Uterus (tissue), 4 donors: Measurements from ENCODE around the gene SKA2. TPM values are rescaled to one million over a fixed set of nuclear protein-coding genes. Genes with fewer than 3 reads are reported as not detected.

ENCODE experiments used
- DNase-seq, 2 donors: peaks; one replicate each; pipeline ENCODE4 v3.0.0-alpha.2; 2019 to 2020
- H3K27ac ChIP-seq, 2 donors: fragments of 200-600 bp; sonication (generic); 1 replicate in 1 of 2; 2 replicates in 1 of 2; pipeline ENCODE4 v1.5.1; 2016 to 2018
- H3K27me3 ChIP-seq, 2 donors: fragments of 200-600 bp; sonication (generic); one replicate each; pipeline ENCODE4 v1.5.1; 2018 to 2019; ENCODE audit warnings: control low read depth in 1 of 2
- H3K36me3 ChIP-seq, 2 donors: fragments of 200-600 bp; sonication (generic); one replicate each; pipeline ENCODE4 v1.5.1; 2019; ENCODE audit warnings: control low read depth in 1 of 2
- H3K4me1 ChIP-seq, 2 donors: fragments of 200-600 bp; sonication (generic); one replicate each; pipeline ENCODE4 v1.5.1; 2018 to 2019; ENCODE audit warnings: control low read depth in 1 of 2
- H3K4me3 ChIP-seq, 2 donors: fragments of 200-600 bp; sonication (generic); 1 replicate in 1 of 2; 2 replicates in 1 of 2; pipeline ENCODE4 v1.5.1; 2018 to 2019; ENCODE audit warnings: mild to moderate bottlenecking in 1 of 2
- H3K9me3 ChIP-seq, 2 donors: fragments of 200-600 bp; sonication (generic); one replicate each; pipeline ENCODE4 v1.5.1; 2019; ENCODE audit warnings: control low read depth in 1 of 2
- POLR2A ChIP-seq, 2 donors: fragments of 450-650 bp; IDR thresholded peaks; one replicate each; pipeline ENCODE4 v1.6.1; 2016; ENCODE audit warnings: antibody characterized with exemption in 2 of 2, mild to moderate bottlenecking in 1 of 2, moderate library complexity in 1 of 2
- intact Hi-C: fragments of 100-400 bp; cut with DNase I; formaldehyde crosslinking; loops from one replicate; pipeline ENCODE4 v1.15.1; 2023; ENCODE audit warnings: low total_unique reads
- total RNA-seq, 4 donors: library from RNA; depleted of rRNA in 3 of 4; stranded (reverse); fragments of >200 nt in 3 of 4; gene quantifications; one replicate each; pipeline versions ENCODE4 v1.1.0 to v1.2.4, GENCODE V29; 2014 to 2023
- TF ChIP-seq, protein P1 (sequence below), 4 experiments: fragments of 200-600 bp in 2 of 4; fragments of 450-650 bp in 2 of 4; sonication (generic) in 2 of 4; IDR thresholded peaks; one replicate each; pipeline ENCODE4 v1.5.1; 2016 to 2019; ENCODE audit warnings: antibody characterized with exemption in 4 of 4, mild to moderate bottlenecking in 2 of 4, moderate library complexity in 1 of 4
- donor health status: DM: yes; HTN: yes; CAD: no.

The SKA2 gene
- total RNA-seq, 4 donors from 2014 or later, result 20.6 to 99.8 (median 33.0) TPM

DNA sequence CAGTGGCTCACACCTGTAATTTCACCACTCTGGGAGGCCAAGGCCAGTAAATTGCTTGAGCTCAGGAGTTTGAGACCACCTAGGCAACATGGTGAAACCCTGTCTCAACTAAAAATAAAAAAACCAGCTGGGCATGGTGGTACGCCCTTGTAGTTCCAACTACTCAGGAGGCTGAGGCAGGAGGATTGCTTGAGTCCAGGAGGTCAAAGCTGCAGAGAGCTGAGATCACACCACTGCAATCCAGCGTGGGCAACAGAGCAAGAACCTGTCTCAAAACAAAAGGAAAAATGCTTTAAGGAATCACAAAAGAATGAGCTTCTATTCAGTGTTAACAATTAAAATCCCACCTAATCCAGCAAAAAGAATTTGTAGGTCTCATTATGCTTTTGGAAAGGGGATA is 6.5 kb upstream of the SKA2 start:
- no peak for TF ChIP-seq POLR2A (IDR thresholded peaks at IDR 0.05)
- TF ChIP-seq, protein P1, sequence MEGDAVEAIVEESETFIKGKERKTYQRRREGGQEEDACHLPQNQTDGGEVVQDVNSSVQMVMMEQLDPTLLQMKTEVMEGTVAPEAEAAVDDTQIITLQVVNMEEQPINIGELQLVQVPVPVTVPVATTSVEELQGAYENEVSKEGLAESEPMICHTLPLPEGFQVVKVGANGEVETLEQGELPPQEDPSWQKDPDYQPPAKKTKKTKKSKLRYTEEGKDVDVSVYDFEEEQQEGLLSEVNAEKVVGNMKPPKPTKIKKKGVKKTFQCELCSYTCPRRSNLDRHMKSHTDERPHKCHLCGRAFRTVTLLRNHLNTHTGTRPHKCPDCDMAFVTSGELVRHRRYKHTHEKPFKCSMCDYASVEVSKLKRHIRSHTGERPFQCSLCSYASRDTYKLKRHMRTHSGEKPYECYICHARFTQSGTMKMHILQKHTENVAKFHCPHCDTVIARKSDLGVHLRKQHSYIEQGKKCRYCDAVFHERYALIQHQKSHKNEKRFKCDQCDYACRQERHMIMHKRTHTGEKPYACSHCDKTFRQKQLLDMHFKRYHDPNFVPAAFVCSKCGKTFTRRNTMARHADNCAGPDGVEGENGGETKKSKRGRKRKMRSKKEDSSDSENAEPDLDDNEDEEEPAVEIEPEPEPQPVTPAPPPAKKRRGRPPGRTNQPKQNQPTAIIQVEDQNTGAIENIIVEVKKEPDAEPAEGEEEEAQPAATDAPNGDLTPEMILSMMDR (IDR thresholded peaks at IDR 0.05), result no peak
- no peaks in the 10 kb centered on the region for H3K27me3 ChIP-seq
- intact Hi-C loops, result no loop called here

DNA sequence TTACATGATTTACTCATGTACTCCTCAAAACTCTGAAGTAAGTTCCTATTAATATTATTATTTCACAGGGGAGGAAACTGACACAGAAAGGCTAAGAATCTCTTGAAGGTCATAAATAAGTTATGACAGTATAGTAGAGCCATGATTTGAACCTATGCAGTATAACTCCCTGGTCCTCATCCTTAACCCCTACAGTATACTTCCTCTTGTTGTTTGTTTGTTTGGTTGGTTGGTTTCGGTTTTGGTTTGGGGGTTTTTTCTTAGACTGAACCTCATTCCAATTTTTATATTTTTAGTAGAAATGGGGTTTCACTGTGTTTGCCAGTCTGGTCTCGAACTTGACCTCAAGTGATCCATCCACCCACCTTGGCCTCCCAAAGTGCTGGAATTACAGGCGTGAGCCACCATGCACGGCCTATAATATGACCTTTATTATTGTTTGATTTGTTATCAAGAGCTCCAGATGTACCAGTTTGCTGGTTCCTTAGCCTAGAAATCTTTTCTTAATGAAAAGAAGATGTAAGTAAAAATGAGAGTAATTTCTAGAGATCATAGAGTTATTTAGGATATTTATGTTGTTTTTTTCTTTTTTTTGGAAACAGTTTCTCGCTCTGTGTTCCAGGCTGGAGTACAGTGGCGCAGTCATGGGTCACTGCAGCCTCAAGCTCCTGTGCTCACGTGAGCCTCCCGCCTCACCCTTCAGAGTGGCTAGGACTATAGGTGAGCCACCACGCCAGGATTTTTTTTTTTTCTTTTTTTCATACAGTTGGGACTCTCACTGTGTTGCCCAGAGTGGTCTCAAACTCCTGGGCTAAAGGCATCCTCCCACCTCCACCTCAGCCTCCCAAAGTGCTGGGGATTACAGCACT is 5.4 kb upstream of the SKA2 start:
- DNase-seq, result no peak
- TF ChIP-seq POLR2A (IDR thresholded peaks at IDR 0.05), result no peak
- TF ChIP-seq, protein P1 (IDR thresholded peaks at IDR 0.05), result no peak
- H3K4me3 ChIP-seq, result no peak overlapping the region
- H3K9me3 ChIP-seq, result no peaks in the 10 kb centered on the region
- H3K27ac ChIP-seq, result no peak overlapping the region
- intact Hi-C loops, result no loop called here
- H3K4me1 ChIP-seq, result no peaks in the 10 kb centered on the region
- no peaks in the 10 kb centered on the region for H3K36me3 ChIP-seq
- no peaks in the 10 kb centered on the region for H3K27me3 ChIP-seq

More for the DNA sequence above, 6.5 kb upstream of the SKA2 start:
- Histone ChIP-seq H3K27ac (no peak overlapping the region), H3K36me3 (no peaks in the 10 kb centered on the region), H3K4me1 (no peaks in the 10 kb centered on the region), H3K9me3 (no peaks in the 10 kb centered on the region), H3K4me3 (no peak overlapping the region)
- DNase-seq, result no peak

DNA sequence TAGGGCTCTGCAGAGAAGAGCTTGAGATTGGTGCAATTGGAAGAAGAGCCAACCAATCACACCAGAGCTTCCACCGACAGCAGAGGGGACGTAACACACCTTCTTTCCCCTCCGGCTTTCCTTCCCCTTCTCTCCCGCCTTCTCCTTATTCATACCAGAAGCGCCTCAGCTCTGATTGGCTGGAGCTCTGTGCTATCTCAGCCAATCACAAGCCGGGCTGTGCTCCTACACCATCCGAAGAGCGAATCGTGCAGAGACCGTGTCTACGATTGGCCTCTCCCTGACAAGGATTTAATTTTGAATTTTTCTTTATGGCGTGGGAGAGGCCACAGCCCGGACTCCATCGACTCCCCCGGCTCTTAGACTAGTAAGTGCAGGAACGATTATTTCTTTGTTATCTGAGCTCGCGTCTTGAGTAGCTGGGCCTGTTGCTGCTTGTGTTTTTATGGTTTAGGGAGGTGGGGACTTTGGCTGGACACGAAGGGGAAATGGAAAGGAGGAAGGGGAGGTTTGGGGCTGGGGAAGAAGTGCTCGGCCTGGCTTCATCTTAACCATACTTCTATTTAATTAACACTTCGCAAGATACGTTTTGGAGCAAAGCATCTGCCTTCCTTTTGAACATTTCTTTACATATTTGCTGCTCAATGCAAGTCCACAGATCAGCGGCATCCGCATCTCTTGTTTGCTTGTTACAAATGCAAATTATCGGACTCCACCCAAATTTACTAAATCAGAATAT is 622 bp upstream of the SKA2 start, which contains the start of gene PRR11:
TSS of gene PRR11 (plus strand) at position 308 of the 739 bp plus-strand sequence. CDS start 14,007 bp downstream, outside the sequence.
- peak in 1 of 2 donors; percentile 92 for DNase-seq
- Histone ChIP-seq H3K4me1 (no peaks in the 10 kb centered on the region), H3K27me3 (no peaks in the 10 kb centered on the region), H3K27ac (peak within 1 kb of the TSS; percentile 84 to 86), H3K36me3 (no peaks in the 10 kb centered on the region), H3K9me3 (no peaks in the 10 kb centered on the region), H3K4me3 (peak within 1 kb of the TSS; percentile 56 to 65)
- intact Hi-C loops, result no loop called here
- TF ChIP-seq, protein P1 (IDR thresholded peaks at IDR 0.05), result no peak
- no peak for TF ChIP-seq POLR2A (IDR thresholded peaks at IDR 0.05)

DNA sequence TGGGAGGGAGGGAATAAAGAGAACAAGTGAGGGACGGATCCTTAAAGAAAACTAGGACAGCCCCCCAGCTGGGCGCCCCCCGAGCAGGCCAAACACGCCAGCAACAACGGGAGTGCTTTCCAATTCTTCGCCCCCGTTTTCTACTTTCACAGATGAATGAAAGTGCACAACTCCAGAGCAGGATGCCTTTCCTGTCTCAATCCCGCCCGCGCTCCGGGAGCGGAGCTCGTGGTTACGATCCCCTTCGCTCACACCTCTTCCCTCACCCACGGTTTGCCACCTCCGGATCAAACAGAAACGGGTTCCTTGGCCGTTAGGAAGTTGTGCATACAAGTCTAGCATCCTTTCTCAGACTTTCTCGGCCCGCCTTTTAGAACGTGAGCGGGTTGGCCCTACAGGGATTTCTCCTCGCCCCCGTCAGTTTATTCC is 680 bp downstream of the SKA2 start:
- intact Hi-C loops, result no loop called here
- no peaks in the 10 kb centered on the region for H3K9me3 ChIP-seq
- H3K4me1 ChIP-seq, result no peaks in the 10 kb centered on the region

More for the DNA sequence above, 680 bp downstream of the SKA2 start:
- Histone ChIP-seq H3K27me3 (no peaks in the 10 kb centered on the region), H3K4me3 (peak overlapping the region; percentile 56 to 65), H3K27ac (peak overlapping the region; percentile 84 to 86), H3K36me3 (no peaks in the 10 kb centered on the region)
- DNase-seq, result peak; percentile 31 to 33
- TF ChIP-seq, protein P1 (IDR thresholded peaks at IDR 0.05), result no peak
- no peak for TF ChIP-seq POLR2A (IDR thresholded peaks at IDR 0.05)
